Fibroblast of pulmonary artery (primary cell): ENCODE measurements around the gene RALGPS1.

Source experiments
- DNase-seq: peaks from one replicate; pipeline ENCODE4 v3.0.0-alpha.2; 2010; ENCODE audit warnings: low read depth
- H3K4me3 ChIP-seq: replicated peaks from 2 replicates; pipeline ENCODE4 v1.5.1; 2011; ENCODE audit warnings: low read depth, mild to moderate bottlenecking, control low read depth, low read length, moderate library complexity
- TF ChIP-seq, protein P1 (sequence below): IDR thresholded peaks from 2 replicates; pipeline ENCODE4 v1.5.1; 2011; ENCODE audit warnings: mild to moderate bottlenecking, control low read depth, low read length, inconsistent platforms; ENCODE audit errors: missing control alignments

The RALGPS1 gene

DNA sequence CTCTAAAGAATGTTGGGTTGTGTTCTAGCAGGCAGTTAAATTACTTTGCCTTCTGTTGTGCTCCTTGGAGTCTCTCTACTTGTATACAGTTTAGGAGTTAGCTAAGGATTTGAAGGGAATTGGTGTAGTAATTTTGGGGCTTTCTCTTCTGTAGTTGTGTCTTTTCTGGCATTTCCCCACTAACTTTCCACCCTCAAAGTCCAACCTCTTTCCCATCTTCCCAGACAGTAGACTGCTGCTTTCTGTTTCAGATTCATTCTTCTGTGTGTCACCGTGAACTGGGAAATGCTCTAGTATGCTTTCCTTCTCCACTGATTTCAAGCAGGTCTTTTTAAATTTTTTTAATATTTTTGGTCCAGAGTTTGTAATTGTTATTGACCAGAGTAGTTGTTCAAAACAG is 212.4 kb downstream of the RALGPS1 start:
- DNase-seq = no peak
- no peak overlapping the region for H3K4me3 ChIP-seq
- TF ChIP-seq, protein P1, sequence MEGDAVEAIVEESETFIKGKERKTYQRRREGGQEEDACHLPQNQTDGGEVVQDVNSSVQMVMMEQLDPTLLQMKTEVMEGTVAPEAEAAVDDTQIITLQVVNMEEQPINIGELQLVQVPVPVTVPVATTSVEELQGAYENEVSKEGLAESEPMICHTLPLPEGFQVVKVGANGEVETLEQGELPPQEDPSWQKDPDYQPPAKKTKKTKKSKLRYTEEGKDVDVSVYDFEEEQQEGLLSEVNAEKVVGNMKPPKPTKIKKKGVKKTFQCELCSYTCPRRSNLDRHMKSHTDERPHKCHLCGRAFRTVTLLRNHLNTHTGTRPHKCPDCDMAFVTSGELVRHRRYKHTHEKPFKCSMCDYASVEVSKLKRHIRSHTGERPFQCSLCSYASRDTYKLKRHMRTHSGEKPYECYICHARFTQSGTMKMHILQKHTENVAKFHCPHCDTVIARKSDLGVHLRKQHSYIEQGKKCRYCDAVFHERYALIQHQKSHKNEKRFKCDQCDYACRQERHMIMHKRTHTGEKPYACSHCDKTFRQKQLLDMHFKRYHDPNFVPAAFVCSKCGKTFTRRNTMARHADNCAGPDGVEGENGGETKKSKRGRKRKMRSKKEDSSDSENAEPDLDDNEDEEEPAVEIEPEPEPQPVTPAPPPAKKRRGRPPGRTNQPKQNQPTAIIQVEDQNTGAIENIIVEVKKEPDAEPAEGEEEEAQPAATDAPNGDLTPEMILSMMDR = no peak

DNA sequence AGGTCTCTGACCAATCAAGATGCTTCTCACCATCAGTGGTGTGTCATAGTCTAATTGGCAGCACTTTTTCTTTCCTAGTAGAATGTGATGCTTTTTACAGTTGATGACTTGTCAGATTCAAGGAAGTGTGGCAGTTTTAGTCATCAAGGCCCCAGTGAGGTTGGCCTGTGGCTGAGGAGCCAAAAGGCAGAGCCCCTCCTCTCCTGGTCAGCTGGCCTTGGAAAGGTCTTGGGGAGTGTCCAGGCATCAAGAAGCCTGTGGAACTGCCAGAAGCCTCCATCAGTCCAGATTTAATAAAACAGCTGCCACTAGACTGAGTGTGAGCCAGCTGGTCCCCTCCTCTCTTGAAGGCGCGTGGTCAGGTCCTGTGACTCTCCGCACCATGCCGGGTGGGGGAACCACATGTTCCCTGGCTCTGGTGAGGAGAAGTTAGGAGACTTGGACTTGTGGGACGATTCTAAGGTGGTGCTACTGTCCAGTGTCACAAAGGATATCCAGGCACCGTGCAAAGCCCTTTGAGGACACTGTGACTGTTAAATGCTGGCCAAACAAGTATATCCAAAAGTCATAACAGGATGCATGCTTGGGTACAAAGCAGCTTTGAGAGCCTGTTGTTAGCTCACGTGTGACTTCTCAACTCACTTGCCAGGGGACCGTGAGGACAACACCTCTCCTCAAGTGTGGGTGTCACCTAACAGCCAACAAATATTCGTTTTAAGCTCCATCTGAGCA is 213.9 kb downstream of the RALGPS1 start:
- TF ChIP-seq, protein P1 = no peak
- H3K4me3 ChIP-seq = no peak overlapping the region
- no peak for DNase-seq

DNA sequence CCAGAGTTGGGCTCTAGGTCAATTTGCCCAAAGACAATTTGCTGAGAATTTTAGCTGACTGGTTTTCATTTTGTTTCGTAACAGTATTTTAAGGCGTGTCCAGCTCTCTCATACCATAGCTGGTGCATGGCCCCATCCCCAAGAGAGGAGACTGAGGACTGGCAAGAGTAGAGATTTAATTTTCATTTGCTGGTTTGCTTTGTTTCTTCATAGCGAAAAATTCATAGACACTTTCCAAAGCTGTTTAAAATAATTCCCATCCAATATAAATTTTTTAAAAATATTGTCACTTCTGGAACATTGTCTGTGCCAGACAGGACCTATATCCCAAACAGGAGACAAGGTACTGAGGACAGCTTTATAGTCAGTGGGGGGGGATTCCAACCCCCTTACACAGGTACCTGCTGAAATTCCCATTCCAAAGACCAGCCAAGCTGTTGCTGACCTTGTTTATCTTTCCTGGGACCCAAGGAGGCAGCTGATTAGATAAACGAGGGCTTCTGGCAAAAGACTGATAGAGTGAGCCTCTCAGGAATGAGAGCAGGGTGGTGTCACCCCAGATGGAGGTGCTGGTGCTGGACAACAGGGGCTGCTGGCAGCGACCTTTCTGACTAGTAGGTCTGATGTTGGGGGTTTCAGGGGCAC is 214.6 kb downstream of the RALGPS1 start:
- TF ChIP-seq, protein P1 = no peak
- no peak overlapping the region for H3K4me3 ChIP-seq
- DNase-seq = no peak

- no peak overlapping the region for H3K4me3 ChIP-seq
- DNase-seq = no peak
- TF ChIP-seq, protein P1 = no peak
Measured at GRCh38 chr9:127129718-127130085, 215.1 kb downstream of the RALGPS1 start.

DNA sequence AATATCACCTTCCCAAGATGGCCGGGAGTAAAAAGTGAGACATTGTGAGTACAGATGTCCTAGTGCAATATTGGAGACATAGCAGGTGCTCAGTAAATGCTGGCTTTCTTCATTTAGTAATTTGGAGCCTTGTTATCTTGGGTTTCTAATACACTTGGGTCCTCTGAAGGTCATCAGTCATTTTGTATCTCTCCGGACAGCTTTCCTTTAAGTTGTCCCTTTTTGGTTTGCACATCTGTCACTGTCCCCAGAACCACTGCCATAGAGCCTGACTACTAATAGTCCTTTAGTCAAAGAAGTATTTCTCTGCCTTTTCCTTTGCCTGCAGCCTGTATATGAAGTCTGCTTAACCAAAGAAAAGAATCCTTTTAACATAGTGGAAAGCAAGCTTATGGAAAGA is 215.7 kb downstream of the RALGPS1 start:
- TF ChIP-seq, protein P1 = no peak
- DNase-seq = no peak
- no peak overlapping the region for H3K4me3 ChIP-seq

- TF ChIP-seq, protein P1 = no peak
- H3K4me3 ChIP-seq = no peak overlapping the region
- DNase-seq = peak; percentile 94
Measured at GRCh38 chr9:127130661-127131538, 216.3 kb downstream of the RALGPS1 start.
